SIG-M5 treated with dmso at 0.1 percent for 504 hours (cell line): ENCODE results near the gene COL6A1.

Experiments
- DNase-seq: peaks from one replicate; lab custom pipeline; 2025; ENCODE audit not compliant: unreplicated experiment; lab: John Stamatoyannopoulos, UW

The COL6A1 gene

DNA sequence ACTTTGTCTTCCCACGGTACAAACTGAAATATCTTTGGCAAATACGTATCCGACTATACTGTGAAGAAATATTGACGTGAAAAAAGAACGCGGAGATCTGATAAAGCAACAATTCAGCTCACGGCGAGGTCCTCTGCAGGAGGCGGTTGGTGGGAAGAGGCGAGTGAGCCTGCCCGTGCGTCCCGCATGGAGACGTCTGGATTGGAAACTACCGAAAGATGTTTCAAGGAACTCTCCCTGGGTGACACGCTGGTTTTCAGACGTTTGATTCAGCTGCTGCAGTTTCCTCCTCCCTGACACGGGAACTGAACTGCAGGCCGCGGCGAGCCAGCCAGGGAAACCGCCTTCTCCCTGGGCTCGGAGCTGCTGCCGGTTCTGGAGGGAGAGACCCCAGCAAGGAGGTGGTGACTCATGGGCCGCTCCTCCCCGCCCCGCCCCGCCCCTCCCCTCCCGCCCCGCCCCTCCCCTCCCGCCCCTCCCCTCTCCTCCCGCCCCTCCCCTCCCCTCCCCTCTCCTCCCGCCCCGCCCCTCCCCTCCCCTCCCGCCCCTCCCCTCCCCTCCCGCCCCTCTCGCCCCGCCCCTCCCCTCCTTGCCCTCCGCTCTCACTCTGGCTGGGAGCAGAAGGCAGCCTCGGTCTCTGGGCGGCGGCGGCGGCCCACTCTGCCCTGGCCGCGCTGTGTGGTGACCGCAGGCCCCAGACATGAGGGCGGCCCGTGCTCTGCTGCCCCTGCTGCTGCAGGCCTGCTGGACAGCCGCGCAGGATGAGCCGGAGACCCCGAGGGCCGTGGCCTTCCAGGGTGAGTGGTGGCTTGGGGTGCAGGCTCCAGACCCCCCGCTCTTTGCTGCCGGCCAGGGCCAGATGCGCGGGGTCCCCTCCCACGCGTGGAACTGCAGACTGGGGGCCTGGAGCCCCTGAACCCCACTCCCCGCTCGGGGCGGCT, at the start of gene COL6A1:
Gene COL6A1 (plus strand): TSS at position 620 of the 941 bp plus-strand sequence. CDS start 81 bp downstream, at position 701.
- peak; percentile 84 for DNase-seq

- DNase-seq: no peak
Measured at GRCh38 chr21:45932922-45933502, 48.6 kb upstream of the COL6A1 start.

DNA sequence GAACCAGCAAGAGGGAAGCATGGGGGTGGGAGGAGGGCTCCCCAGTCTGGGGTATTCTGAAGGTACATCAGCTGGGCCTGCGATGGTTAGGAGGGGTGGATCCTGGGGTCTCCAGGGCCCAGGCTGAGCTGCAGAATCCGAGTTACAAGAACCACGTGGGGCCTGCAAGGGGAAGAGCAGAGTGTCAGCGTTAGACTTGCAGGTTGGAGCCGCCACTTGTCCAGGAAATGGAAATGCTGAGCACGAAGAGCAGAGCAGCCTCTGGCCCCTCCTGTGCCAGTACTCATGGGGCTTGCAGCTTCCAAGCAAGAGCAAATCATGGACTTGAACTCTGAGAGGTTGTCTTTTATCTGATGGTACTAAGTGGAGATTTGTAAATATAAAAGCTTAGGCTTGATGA, 47.5 kb upstream of the COL6A1 start:
- DNase-seq: no peak

DNA sequence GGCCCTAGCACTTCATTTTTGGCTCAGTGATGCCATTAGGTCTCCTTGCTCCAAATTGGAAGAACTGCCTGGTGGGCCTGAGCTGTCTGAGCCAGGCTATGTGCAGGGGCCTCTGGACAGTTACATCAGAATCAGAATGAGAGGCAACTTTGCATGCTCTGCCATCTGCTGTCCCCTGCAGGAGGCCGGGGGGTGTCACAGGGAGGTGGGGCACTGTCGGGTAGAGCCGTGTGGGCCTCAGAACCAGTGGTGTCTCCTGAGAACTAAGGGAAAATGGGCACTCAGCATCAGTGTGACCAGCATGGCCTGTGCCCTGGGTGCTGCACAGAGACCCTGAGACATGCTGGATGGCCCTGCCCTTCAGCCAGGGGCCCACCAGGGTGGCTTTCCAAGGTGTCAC, 47.0 kb upstream of the COL6A1 start:
- DNase-seq: peak; percentile 5

- DNase-seq: no peak
Measured at GRCh38 chr21:45935628-45936027, 45.9 kb upstream of the COL6A1 start.

- DNase-seq: no peak
Measured at GRCh38 chr21:45937721-45938452, 43.7 kb upstream of the COL6A1 start.

DNA sequence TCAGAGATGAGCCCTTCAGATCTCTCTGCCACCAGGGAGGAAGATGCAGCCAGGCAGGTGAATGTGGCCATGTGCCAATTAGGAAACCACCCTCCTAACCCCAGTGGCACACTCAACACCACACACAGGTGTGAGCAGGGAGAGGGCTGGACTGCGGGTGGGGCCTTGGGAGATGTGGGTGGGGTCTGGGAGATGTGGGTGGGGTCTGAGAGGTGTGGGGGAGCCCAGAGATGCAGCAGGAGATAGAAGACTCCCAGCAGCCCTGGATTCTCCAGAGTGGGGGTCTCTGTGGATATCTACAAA, 43.2 kb upstream of the COL6A1 start:
- DNase-seq: no peak

DNA sequence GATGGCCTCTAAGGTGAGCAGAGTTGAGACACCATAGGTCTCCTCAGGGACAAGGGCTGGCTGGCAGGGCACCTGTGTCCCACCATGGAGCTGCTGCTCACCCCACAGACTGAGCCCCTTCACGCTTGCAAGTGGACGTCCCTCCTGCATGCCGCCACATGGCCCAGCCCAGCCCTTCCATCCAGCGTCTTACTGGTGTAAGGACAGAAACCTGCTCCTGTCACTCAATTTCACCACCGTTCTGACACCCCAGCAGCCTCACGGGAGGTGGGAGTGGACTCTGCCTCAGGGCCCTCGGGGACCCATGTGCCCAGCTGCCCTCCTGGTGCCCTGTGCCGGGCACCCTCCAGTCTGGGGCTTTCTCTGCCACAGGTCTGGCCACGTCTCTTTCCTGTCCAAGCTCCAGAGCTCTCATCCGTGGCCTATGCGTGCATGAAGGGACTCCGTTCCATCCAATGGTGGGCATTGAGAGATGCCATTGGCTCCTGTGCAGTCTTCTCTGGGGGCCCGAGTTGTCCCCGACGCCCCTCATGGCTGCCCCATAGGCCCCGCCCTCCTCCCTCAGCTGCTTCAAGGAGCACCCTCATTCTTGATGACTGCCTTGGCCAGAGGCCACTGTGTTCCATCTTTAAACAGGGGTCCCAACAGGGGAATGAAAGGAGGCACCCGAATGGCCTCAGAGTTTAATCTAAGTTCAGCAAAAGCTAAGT, 42.6 kb upstream of the COL6A1 start:
- DNase-seq: no peak

DNA sequence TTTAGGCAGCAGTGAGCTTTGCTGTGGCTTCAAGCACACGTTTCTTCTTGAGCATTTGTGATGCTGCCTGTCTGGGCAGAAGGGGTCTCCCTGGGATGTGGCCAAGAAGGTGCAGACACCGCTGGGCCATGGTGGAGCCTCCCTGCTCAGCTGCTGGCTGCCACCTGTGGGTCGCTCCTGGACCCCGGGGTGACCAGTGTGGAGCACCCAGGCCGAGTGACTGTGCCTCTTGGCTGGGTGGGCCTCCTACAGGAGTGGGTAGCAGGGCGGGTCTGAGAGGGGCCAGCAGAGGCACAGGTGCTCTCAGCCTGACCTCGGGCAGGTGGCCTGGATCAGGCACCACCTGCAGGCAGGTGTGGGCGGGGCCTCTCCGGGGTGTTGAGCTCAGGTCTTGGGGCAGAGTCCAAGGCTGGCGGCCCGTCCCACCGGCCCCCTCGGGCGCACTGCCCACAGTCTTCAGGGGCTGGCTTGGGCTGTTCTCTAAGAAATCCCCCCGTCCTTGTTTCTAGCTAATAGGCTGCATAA, 42.0 kb upstream of the COL6A1 start:
- no peak for DNase-seq

DNA sequence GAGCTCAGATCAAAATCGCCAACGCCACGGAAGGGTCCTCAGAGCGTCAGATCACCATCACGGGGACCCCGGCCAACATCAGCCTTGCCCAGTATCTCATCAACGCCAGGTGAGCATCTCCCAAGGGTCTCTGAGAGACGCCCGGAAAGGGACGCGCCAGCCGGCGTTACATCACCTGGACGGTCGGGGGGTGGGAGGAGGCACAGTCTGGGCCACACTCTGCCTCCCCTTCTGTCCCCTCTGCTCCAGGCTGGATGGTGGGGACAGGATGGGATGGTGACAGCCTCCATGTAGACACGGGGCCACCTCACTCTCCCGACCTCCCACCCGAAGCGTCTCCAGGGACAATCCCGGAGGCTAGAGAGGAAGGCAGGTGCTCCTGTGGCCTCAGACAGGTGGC, 41.5 kb upstream of the COL6A1 start:
- no peak for DNase-seq

DNA sequence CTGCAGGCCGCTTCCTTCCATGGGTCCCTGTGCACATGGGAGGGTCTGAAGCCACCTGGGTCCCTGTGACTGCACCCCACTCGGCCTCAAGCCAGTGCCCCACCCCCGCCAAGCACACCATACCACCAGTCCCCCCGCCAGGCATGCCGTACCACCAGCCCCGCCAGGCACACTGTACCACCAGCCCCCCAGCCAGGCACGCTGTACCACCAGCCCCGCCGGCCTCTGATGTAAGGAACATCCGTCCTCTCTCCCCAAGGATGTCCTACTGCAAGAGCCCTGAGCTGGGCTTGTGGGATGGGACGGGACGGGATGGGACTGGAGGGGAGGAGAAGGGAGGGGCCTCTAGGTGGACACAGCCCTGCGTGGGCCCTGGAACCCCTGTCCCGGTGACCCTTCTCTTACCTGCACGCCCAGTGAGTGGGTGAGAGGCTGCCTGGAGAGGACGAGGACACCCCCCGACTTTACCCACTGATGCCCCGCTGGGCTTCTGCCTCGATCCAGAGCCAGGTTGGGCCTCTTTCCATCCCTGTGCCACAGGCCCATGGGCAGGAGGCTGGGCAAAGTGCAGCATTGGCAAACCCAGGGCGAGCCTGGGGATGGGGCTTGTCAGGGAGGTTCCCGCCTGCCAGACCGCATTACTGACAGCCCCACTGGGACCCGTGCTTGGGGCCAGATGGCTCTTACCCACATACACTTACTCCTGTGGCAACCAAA, 40.8 kb upstream of the COL6A1 start:
- no peak for DNase-seq

GRCh38 chr21:45941338-45941710, 40.2 kb upstream of the COL6A1 start:
- no peak for DNase-seq

GRCh38 chr21:45941717-45942546, 39.6 kb upstream of the COL6A1 start:
- no peak for DNase-seq

DNA sequence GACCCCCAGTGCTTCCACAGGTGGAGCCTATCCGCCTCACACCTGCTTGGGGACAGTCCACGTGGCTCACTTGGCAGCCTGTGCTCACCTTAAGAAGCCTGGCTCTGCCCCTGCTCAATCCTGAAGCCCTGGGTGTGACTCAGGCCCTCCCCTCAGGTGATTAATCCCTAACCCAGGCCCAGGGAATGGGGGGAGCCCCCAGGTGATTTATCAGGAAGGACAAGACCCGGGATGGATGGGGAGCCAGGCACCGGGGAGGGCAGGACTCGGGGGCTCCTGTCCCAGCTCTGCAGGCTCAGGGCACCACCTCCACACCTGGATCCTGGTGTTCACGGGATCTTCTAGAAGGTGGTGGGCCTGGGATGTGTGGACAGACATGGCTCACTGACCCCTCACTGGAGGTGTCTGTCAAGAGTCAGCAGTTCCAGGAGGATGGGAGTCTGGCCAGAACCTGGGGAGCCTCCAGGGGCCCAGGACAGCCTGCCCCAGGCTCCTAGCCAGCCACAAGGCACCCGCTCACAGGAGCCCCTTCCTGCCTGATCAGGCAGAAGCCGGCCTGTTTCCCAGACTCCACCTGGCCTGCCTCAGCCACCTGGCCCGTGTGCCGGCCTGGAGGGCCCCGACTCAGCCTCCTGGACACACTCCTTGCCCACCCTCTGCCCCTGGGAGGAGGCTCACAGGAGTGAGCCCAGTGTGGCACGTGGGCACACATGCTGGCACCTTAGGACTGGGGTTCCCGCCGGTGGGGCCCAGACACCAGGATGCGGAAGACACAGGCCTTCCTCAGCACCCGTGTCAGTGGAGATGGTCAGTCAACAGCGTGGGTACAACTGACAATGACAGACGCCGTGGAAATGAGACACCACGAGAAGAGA, 38.6 kb upstream of the COL6A1 start:
- DNase-seq: no peak

DNA sequence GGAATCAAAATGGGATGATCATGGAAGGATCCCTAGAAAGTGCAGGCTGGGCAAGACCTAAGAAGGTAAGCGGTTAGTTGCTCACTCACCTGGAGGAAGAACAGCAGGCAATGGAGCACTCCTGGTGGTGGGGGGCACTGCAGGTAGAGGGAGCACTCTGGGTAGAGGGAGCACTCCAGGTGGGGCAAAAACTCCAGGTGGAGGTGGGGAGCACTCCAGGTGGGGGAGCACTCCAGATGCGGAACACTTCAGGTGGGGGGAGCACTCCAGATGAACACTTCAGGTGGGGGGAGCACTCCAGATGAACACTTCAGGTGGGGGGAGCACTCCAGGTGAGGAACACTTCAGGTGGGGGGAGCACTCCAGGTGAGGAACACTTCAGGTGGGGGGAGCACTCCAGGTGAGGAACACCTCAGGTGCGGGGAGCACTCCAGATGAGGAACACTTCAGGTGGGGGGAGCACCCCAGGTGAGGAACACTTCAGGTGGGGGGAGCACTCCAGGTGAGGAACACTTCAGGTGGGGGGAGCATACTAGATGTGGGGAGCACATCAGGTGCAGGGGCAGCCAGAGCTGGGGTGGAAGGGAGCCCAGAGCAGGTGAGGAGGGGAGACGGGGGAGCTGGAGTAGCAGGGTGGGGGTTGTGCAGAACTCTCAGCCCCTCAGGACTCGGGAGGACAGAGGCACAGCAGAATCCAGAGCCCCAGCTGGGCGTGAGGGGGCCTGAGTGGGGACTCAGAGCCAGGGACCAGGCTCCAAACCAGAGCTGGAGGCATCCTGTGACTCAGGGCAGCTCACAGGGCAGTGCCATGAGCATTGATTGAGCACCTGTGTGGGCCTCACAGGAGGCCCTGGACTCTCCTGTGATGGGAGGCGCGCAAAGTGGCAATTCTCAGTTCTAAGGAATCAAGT, 37.7 kb upstream of the COL6A1 start:
- no peak for DNase-seq

GRCh38 chr21:45944601-45945000, 37.0 kb upstream of the COL6A1 start:
- DNase-seq: no peak

DNA sequence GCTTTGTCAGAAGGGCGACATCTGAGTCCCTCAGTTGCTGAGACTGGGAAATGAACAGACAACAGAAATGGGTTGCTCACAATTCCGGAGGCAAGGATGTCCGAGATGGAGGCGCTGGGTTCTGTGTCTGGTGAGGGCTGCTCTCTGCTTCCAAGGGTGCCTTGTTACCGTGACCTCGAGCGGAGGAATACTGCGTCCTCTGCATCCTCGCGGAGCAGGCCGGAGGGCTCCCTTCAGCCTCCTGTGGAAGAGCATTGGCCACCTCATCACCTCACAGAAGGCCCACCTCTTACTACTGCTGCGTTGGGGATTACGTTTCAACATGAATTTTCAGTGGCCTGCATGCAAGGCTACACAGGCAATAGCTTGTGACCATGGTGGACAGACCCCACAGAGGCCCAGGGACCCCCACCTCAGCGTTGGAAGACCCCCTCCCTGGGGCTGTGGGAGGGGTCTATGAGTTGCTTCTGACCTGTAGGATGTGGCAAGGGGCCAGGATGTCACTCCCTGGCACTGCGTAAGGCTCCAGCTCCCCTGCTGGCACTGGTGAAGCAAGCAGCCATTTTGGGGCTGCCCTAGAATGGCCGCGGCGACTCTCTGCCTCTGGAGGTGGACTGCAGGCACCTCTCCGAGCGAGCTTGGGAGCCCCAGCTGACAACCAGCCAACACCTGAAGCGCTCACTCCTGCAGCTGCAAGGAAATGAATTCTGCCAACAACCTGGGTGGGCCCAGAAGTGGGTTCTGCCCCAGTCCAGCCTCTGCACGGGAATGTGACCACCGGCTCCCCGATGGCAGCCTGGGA, 36.3 kb upstream of the COL6A1 start:
- no peak for DNase-seq
